Naive B cell (primary cell): ENCODE measurements around the gene C1orf159. TPM values are rescaled to one million over a fixed set of nuclear protein-coding genes. Genes with fewer than 3 reads are reported as not detected.
"Not testable (repeated sequence)": the region's sequence is repeated elsewhere in the genome, so short reads cannot be mapped to it uniquely, and the experiment has no call there.

Source experiments
- ATAC-seq, 2 donors: fragments of 150-1000 bp; cut with Tn5 transposase; 2 replicates each; pipeline ENCODE4 v1.10.0; 2021; ENCODE audit warnings: low read depth in 2 of 2, mild to moderate bottlenecking in 2 of 2, moderate library complexity in 2 of 2
- DNase-seq: peaks from one replicate; pipeline ENCODE4 v3.0.0; 2022
- H3K27ac Mint-ChIP-seq, 6 donors: one replicate each; pipeline ENCODE4 v1.8.0; 2020 to 2022; ENCODE audit warnings: mild to moderate bottlenecking in 6 of 6, mixed read lengths in 6 of 6, moderate library complexity in 5 of 6, inconsistent platforms in 2 of 6
- H3K27me3 Mint-ChIP-seq, 3 donors: one replicate each; pipeline ENCODE4 v1.8.0; 2021 to 2022; ENCODE audit warnings: mixed read lengths in 3 of 3, mild to moderate bottlenecking in 1 of 3
- H3K36me3 Mint-ChIP-seq, 2 donors: one replicate each; pipeline ENCODE4 v1.8.0; 2020 to 2022; ENCODE audit warnings: mixed read lengths in 2 of 2, inconsistent platforms in 1 of 2, mild to moderate bottlenecking in 1 of 2
- H3K4me1 Mint-ChIP-seq, 3 donors: one replicate each; pipeline ENCODE4 v1.8.0; 2020 to 2022; ENCODE audit warnings: mixed read lengths in 3 of 3, inconsistent platforms in 1 of 3, mild to moderate bottlenecking in 1 of 3, moderate library complexity in 1 of 3
- H3K4me3 Mint-ChIP-seq, 8 donors: one replicate each; pipeline ENCODE4 v1.8.0; 2020 to 2022; ENCODE audit warnings: mild to moderate bottlenecking in 8 of 8, mixed read lengths in 8 of 8, moderate library complexity in 8 of 8, inconsistent platforms in 2 of 8
- H3K9me3 Mint-ChIP-seq, 7 donors: one replicate each; pipeline ENCODE4 v1.8.0; 2020 to 2022; ENCODE audit warnings: mixed read lengths in 7 of 7, mild to moderate bottlenecking in 5 of 7, inconsistent platforms in 2 of 7, moderate library complexity in 1 of 7
- polyA plus RNA-seq, 6 donors: library from polyadenylated mRNA; unstranded; fragments of 300-500 nt; fragmentation: Illumina TruSeq; gene quantifications; one replicate each; pipeline ENCODE4 v1.2.3, GENCODE V29; 2021; ENCODE audit warnings: low read depth in 6 of 6

Gene C1orf159
- polyA plus RNA-seq, 6 donors from 2014 or later, result 2.0 to 6.3 (median 4.3) TPM; not detected in 1

GRCh38 chr1:1157033-1157365 is 41.1 kb upstream of the C1orf159 start:
- peaks cover 0 to 15% of the 10 kb centered on the region in 2 donors for H3K36me3 Mint-ChIP-seq
- peaks cover 0 to 17% (median 14%) of the 10 kb centered on the region in 7 donors for H3K9me3 Mint-ChIP-seq
- peak overlapping the region; percentile 53 to 77 (median 69) for H3K4me3 Mint-ChIP-seq
- H3K27me3 Mint-ChIP-seq, result no peaks in the 10 kb centered on the region
- peaks cover 11 to 23% (median 20%) of the 10 kb centered on the region in 3 donors for H3K4me1 Mint-ChIP-seq
- ATAC-seq, result no peak
- DNase-seq, result no peak
- H3K27ac Mint-ChIP-seq, result peak overlapping the region in 2 of 6 donors; percentile 88 to 98

- ATAC-seq (no peak), DNase-seq (no peak)
- Mint-ChIP-seq H3K9me3 (peaks cover 0 to 17% (median 14%) of the 10 kb centered on the region in 7 donors), H3K27me3 (no peaks in the 10 kb centered on the region), H3K27ac (peak overlapping the region in 4 of 6 donors; percentile 59 to 98 (median 86)), H3K4me3 (peak overlapping the region; percentile 66 to 87 (median 77)), H3K4me1 (peaks cover 11 to 26% (median 20%) of the 10 kb centered on the region in 3 donors), H3K36me3 (peaks cover 0 to 15% of the 10 kb centered on the region in 2 donors)
Observed at GRCh38 chr1:1156140-1157032, 40.5 kb upstream of the C1orf159 start.

- H3K27ac Mint-ChIP-seq, result peak overlapping the region in 3 of 6 donors; percentile 13 to 41 (median 38)
- H3K4me3 Mint-ChIP-seq, result peak overlapping the region in 5 of 8 donors; percentile 15 to 61 (median 30)
- ATAC-seq (no peak), DNase-seq (no peak)
- peaks cover 0 to 17% (median 14%) of the 10 kb centered on the region in 7 donors for H3K9me3 Mint-ChIP-seq
- H3K36me3 Mint-ChIP-seq, result peaks cover 0 to 15% of the 10 kb centered on the region in 2 donors
- no peaks in the 10 kb centered on the region for H3K27me3 Mint-ChIP-seq
- H3K4me1 Mint-ChIP-seq, result peaks cover 11 to 26% (median 20%) of the 10 kb centered on the region in 3 donors
Observed at GRCh38 chr1:1155258-1155657, 39.4 kb upstream of the C1orf159 start.

- Mint-ChIP-seq H3K27ac (peak overlapping the region in 5 of 6 donors; percentile 9 to 98 (median 86)), H3K4me3 (peak overlapping the region in 1 of 8 donors; percentile 5), H3K27me3 (no peaks in the 10 kb centered on the region), H3K4me1 (peaks cover 11 to 26% (median 20%) of the 10 kb centered on the region in 3 donors), H3K9me3 (peaks cover 0 to 17% (median 14%) of the 10 kb centered on the region in 7 donors), H3K36me3 (peaks cover 0 to 15% of the 10 kb centered on the region in 2 donors)
- DNase-seq, result no peak
- ATAC-seq, result no peak
Observed at GRCh38 chr1:1153874-1154273, 38.0 kb upstream of the C1orf159 start.

GRCh38 chr1:1153215-1153614 is 37.3 kb upstream of the C1orf159 start:
- not testable (repeated sequence) for DNase-seq, ATAC-seq, H3K27me3 Mint-ChIP-seq
- Mint-ChIP-seq H3K27ac (peak overlapping the region; percentile 86 to 98 (median 91)), H3K4me3 (peak overlapping the region in 3 of 8 donors; percentile 5 to 73 (median 34)), H3K36me3 (peaks cover 0 to 15% of the 10 kb centered on the region in 2 donors), H3K4me1 (peaks cover 11 to 26% (median 22%) of the 10 kb centered on the region in 3 donors), H3K9me3 (peaks cover 0 to 17% (median 14%) of the 10 kb centered on the region in 7 donors)

GRCh38 chr1:1152431-1152830 is 36.5 kb upstream of the C1orf159 start:
- ATAC-seq, H3K27me3 Mint-ChIP-seq, DNase-seq: not testable (repeated sequence)
- Mint-ChIP-seq H3K4me1 (peaks cover 11 to 28% (median 26%) of the 10 kb centered on the region in 3 donors), H3K27ac (peak overlapping the region in 5 of 6 donors; percentile 86 to 98 (median 90)), H3K9me3 (peaks cover 0 to 17% (median 14%) of the 10 kb centered on the region in 7 donors), H3K4me3 (peak overlapping the region in 1 of 8 donors; percentile 53), H3K36me3 (peaks cover 0 to 15% of the 10 kb centered on the region in 2 donors)

GRCh38 chr1:1151306-1151705 is 35.4 kb upstream of the C1orf159 start:
- no peak for ATAC-seq
- no peak overlapping the region for H3K4me3 Mint-ChIP-seq
- H3K9me3 Mint-ChIP-seq, result peaks cover 0 to 17% (median 14%) of the 10 kb centered on the region in 7 donors
- H3K27me3 Mint-ChIP-seq, result no peaks in the 10 kb centered on the region
- DNase-seq, result no peak
- H3K36me3 Mint-ChIP-seq, result peaks cover 0 to 15% of the 10 kb centered on the region in 2 donors
- peaks cover 11 to 27% (median 22%) of the 10 kb centered on the region in 3 donors for H3K4me1 Mint-ChIP-seq
- no peak overlapping the region for H3K27ac Mint-ChIP-seq

- H3K27me3 Mint-ChIP-seq, result no peaks in the 10 kb centered on the region
- no peak overlapping the region for H3K27ac Mint-ChIP-seq
- peaks cover 0 to 17% (median 13%) of the 10 kb centered on the region in 7 donors for H3K9me3 Mint-ChIP-seq
- DNase-seq (no peak), ATAC-seq (no peak)
- peaks cover 13 to 32% (median 27%) of the 10 kb centered on the region in 3 donors for H3K4me1 Mint-ChIP-seq
- H3K4me3 Mint-ChIP-seq, result no peak overlapping the region
- H3K36me3 Mint-ChIP-seq, result peaks cover 0 to 15% of the 10 kb centered on the region in 2 donors
Observed at GRCh38 chr1:1150100-1150499, 34.2 kb upstream of the C1orf159 start.

GRCh38 chr1:1149416-1149815 is 33.5 kb upstream of the C1orf159 start:
- H3K27me3 Mint-ChIP-seq, result no peaks in the 10 kb centered on the region
- H3K36me3 Mint-ChIP-seq, result peaks cover 0 to 15% of the 10 kb centered on the region in 2 donors
- H3K4me1 Mint-ChIP-seq, result peaks cover 13 to 34% (median 27%) of the 10 kb centered on the region in 3 donors
- peak overlapping the region in 1 of 6 donors; percentile 87 for H3K27ac Mint-ChIP-seq
- H3K9me3 Mint-ChIP-seq, result peaks cover 0 to 17% (median 13%) of the 10 kb centered on the region in 7 donors
- no peak overlapping the region for H3K4me3 Mint-ChIP-seq
- DNase-seq (no peak), ATAC-seq (no peak)

GRCh38 chr1:1148569-1148968 is 32.7 kb upstream of the C1orf159 start:
- no peaks in the 10 kb centered on the region for H3K27me3 Mint-ChIP-seq

GRCh38 chr1:1148061-1148460 is 32.2 kb upstream of the C1orf159 start:
- Mint-ChIP-seq H3K27me3 (no peaks in the 10 kb centered on the region), H3K27ac (peak overlapping the region in 3 of 6 donors; percentile 41 to 92 (median 91)), H3K9me3 (peaks cover 0 to 10% (median 7%) of the 10 kb centered on the region in 7 donors), H3K4me1 (peaks cover 25 to 42% (median 27%) of the 10 kb centered on the region in 3 donors), H3K36me3 (peaks cover 0 to 8% of the 10 kb centered on the region in 2 donors), H3K4me3 (no peak overlapping the region)
- ATAC-seq (no peak), DNase-seq (no peak)

More at GRCh38 chr1:1148569-1148968, 32.7 kb upstream of the C1orf159 start:
- Mint-ChIP-seq H3K9me3 (peaks cover 0 to 15% (median 11%) of the 10 kb centered on the region in 7 donors), H3K4me1 (peaks cover 21 to 37% (median 27%) of the 10 kb centered on the region in 3 donors), H3K27ac (peak overlapping the region in 2 of 6 donors; percentile 78 to 92), H3K4me3 (peak overlapping the region in 1 of 8 donors; percentile 44), H3K36me3 (peaks cover 0 to 13% of the 10 kb centered on the region in 2 donors)
- ATAC-seq (no peak), DNase-seq (no peak)

- Mint-ChIP-seq H3K4me1 (peaks cover 18 to 45% (median 27%) of the 10 kb centered on the region in 3 donors), H3K9me3 (no peaks in the 10 kb centered on the region), H3K4me3 (peak overlapping the region in 1 of 8 donors; percentile 45), H3K36me3 (no peaks in the 10 kb centered on the region), H3K27me3 (no peaks in the 10 kb centered on the region), H3K27ac (peak overlapping the region in 5 of 6 donors; percentile 38 to 98 (median 86))
- ATAC-seq (no peak), DNase-seq (no peak)
Observed at GRCh38 chr1:1146596-1146995, 30.7 kb upstream of the C1orf159 start.

GRCh38 chr1:1146026-1146425 is 30.1 kb upstream of the C1orf159 start:
- H3K9me3 Mint-ChIP-seq, result no peaks in the 10 kb centered on the region
- H3K27ac Mint-ChIP-seq, result peak overlapping the region in 5 of 6 donors; percentile 51 to 98 (median 82)
- ATAC-seq (no peak), DNase-seq (no peak)
- H3K4me1 Mint-ChIP-seq, result peaks cover 19 to 47% (median 27%) of the 10 kb centered on the region in 3 donors
- H3K4me3 Mint-ChIP-seq, result no peak overlapping the region
- no peaks in the 10 kb centered on the region for H3K36me3 Mint-ChIP-seq
- no peaks in the 10 kb centered on the region for H3K27me3 Mint-ChIP-seq
